GM12865 (cell line): ENCODE results near the gene SLC34A1.

Experiments
- DNase-seq: peaks from one replicate; pipeline ENCODE4 v3.0.0; 2010; ENCODE audit warnings: low read depth
- H3K4me3 ChIP-seq: 2 replicates; pipeline ENCODE4 v1.5.1; 2011; ENCODE audit warnings: mild to moderate bottlenecking, low read depth, low read length, control low read depth
- CTCF ChIP-seq: IDR thresholded peaks from 2 replicates; pipeline ENCODE4 v1.5.1; 2011; ENCODE audit warnings: low read length, control low read depth, low read depth, inconsistent platforms; ENCODE audit not compliant: insufficient read depth; ENCODE audit errors: missing control alignments

The SLC34A1 gene

GRCh38 chr5:177392765-177393164, 8.5 kb downstream of the SLC34A1 start:
- TF ChIP-seq CTCF, result no peak
- DNase-seq, result no peak
- H3K4me3 ChIP-seq, result no peak overlapping the region

GRCh38 chr5:177393206-177393765, 9.1 kb downstream of the SLC34A1 start:
- H3K4me3 ChIP-seq, result no peak overlapping the region
- TF ChIP-seq CTCF, result no peak
- DNase-seq, result no peak

GRCh38 chr5:177393990-177394389, 9.8 kb downstream of the SLC34A1 start:
- no peak for TF ChIP-seq CTCF
- DNase-seq, result no peak
- H3K4me3 ChIP-seq, result no peak overlapping the region

GRCh38 chr5:177396078-177396477, 11.8 kb downstream of the SLC34A1 start:
- no peak for DNase-seq
- H3K4me3 ChIP-seq, result no peak overlapping the region
- TF ChIP-seq CTCF, result no peak

GRCh38 chr5:177396807-177397206, 12.6 kb downstream of the SLC34A1 start:
- no peak overlapping the region for H3K4me3 ChIP-seq
- no peak for TF ChIP-seq CTCF
- no peak for DNase-seq

GRCh38 chr5:177397875-177398390, 13.7 kb downstream of the SLC34A1 start:
- no peak overlapping the region for H3K4me3 ChIP-seq
- TF ChIP-seq CTCF, result no peak
- no peak for DNase-seq
